Iris pigment epithelial cell (primary cell): Measurements from ENCODE around the gene CAPN8.
A peak's percentile ranks its signal among the peaks of the same experiment; 100 is the strongest.

Source experiments
- DNase-seq: peaks from one replicate; pipeline ENCODE4 v3.0.0-alpha.2; 2011; ENCODE audit warnings: low read depth

Gene CAPN8

DNA sequence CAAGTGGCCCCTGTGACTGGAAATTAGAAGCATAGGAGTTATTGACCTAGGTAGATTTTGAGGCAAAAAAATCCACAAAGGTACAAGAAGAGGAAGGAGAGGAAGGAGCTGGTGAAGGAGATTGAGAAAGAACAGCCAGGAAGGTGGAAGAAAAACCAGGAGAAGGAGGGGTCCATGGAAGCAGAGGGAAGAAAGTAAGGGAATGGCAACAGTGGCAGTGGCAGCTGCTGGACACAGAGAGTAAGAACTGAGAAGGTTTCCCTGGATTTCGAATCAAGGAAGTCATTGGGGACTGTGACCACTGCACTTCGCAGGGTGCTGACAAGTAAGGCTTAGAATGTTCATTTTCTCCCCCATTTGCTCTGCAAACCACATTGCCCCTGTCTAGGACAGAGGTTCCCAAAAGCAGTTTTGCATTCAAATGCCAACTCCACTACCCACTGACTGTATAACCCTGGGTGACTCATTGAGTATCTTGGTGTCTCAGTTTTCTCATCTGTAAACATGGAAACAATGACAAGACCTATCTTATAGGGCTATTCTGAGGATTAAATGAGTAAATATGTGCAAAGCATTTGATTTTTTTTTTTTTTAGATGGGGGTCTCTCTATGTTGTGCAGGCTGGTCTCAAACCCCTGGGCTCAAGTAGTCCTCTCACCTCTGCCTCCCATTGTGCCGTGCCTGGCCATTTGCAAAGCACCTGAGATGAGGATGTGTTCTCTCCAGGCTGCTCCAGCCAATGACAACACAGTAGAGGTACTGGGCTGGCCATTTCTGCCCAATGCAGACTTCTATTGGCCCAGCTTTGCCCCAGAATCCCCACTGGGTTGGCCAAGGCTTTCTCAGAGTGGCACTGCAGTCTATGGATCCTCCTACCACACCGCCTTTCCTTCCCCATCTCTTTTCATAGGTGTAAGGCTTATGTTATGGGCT, 37.5 kb upstream of the CAPN8 start:
- DNase-seq = peak; percentile 70

DNA sequence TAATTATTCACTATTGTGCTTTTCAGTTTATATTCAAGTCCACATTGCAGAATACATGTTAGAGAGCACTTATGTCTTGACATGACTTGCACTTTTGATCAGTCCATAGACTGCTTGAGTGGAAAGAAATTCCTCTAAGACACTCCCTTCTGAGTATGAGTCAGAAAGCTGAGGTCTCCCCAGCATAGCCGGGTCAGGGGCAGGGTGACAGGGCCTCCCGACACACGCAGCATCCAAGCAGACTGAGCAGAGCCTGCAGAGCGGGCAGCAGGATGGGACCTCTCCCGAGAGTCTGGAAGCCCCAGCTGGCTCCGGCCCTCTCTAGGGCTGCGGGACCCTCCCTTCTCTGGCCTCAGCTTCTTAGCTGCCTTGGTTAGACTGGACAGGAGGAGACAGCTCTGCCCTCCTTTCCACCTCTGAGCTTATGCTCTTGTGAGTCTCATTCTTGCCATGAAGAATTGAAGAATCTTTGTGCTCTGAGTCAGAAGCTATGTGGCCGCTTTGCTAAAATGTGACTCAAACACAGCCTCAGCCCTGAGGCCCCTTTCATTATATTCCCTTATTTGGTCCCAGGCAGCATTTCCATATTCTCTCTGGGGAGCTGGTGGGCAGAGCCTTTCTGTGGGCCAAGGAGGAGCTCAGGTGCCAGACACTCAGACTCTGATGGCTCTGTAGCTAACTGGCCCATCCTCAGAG, 35.6 kb upstream of the CAPN8 start:
- peak; percentile 98 for DNase-seq

- DNase-seq = peak; percentile 66
These were observed 35.0 kb upstream of the CAPN8 start for GRCh38 chr1:223700388-223700918.

DNA sequence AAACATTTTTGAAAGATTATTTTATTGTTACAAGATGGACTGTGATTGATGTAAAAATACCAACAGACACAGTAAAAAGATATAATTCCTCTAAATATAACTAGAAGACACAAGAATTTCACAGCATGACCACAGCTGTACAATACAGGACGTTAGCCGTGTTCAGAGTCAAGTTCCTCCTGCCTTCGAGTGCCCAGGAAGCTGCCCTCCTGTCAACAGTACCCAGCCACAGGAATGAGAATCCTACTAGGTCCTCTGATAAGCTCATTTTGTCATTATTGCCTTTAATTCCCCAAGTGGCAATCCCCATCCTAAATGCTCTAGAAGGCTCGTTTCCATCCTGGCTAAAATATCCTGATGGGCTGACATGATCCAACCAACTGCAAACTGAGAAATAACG, 30.4 kb upstream of the CAPN8 start:
- DNase-seq = no peak

- DNase-seq = no peak
These were observed 29.6 kb upstream of the CAPN8 start for GRCh38 chr1:223695014-223695548.

DNA sequence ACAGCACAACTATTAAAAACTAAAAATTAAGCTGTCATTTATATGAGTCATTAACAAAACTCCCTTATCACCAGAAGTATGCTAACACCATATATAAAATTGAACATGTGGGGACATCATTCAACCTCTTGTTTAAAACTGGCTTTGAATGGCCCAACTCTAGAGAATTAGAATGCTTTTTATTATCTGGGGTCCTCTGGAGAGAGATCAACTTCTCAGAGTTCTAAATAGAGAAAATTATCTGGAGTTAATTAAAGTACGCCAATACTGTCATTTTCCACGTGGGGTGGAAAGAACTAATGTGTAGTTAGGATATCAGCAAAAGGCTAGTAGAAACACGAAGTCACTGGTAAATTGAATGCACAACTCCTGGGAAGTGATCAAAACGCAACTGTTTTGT, 25.6 kb upstream of the CAPN8 start:
- DNase-seq = no peak

- no peak for DNase-seq
These were observed 18.9 kb upstream of the CAPN8 start for GRCh38 chr1:223684488-223684792.

- DNase-seq = peak; percentile 46
These were observed 18.3 kb upstream of the CAPN8 start for GRCh38 chr1:223683586-223684487.

DNA sequence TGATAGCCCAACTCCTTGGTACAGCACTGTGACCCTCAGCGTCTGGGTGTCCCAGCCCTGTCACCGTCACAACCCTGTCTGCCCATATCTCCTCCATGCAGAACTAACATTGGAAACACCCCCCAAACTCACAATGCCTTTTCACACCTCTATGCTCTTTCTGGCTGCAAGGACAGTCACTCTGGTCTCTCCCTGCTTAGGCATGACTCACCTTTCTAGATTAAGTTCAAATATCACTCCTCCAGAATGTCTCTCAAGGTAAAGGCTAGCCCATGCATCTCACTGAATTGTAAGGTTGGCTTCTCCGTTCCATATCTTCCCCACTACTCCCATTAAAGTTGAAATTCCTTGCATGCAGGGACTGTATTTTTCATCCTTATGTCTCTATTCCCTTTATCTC, 17.0 kb upstream of the CAPN8 start:
- no peak for DNase-seq

GRCh38 chr1:223680188-223680587, 14.7 kb upstream of the CAPN8 start:
- DNase-seq = no peak

- DNase-seq = no peak
These were observed 13.3 kb upstream of the CAPN8 start for GRCh38 chr1:223678841-223679240.

DNA sequence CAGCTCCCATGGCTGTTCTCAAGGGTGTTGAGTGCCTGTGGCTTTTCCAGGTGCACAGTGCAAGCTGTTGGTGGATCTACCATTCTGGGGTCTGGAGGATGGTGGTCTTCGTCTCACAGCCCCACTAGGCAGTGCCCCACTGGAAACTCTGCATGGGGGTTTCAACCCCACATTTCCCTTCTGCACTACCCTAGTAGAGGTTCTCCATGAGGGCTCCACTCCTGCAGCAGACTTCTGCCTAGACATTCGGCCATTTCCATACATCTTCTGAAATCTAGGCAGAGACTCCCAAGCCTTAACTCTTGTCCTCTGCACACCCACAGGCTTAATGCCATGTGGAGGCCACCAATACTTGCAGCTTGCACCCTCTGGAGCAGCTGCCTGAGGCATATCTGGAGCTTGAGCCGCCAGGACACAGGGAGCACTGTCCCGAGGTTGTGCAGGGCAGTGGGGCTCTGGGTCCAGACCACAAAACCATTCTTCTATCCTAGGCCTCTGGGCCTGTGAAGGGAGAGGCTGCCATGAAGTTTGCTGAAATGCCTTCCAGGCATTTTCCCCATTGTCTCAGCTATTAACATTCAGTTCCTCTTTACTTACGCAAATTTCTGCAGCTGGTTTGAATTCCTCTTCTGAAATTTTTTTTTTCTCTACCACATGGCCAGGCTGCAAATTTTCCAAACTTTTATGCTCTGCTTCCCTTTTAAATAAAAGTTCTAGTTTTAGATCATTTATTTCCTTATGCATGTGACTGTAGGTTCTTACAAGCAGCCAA, 8.8 kb upstream of the CAPN8 start:
- DNase-seq = no peak

DNA sequence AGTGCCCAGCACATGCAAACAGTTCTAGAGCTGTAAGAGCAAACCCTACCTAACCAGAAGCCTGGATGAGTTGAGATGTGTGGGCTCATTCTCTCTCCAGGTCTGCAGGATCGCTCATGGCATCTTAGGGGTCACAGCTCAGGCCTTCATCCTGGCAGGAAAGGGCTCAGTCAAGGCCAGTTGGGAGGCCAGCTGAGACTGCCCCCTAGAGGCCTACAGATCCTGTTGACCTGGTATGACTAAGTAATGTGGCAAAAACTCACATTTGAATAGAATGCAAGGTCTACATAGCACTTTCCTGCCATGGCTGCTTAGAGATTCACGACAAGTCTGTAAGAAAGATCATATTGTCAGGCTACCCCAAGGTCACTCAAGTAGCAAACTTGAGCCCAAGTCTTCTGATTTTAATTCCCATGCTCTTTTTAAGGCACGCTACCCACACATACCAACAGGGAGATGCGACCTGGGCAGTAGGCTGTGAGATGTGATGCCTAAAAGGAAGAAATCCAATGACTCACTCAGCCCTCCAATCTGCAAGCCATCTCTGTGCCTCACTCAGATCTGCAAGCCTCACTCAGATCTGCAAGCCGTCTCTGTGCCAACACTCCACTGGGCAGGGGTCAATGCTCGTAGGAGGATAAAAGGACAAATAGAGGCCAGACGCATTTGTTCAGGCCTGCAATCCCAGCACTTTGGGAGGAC, 5.1 kb upstream of the CAPN8 start:
- DNase-seq = peak; percentile 27

DNA sequence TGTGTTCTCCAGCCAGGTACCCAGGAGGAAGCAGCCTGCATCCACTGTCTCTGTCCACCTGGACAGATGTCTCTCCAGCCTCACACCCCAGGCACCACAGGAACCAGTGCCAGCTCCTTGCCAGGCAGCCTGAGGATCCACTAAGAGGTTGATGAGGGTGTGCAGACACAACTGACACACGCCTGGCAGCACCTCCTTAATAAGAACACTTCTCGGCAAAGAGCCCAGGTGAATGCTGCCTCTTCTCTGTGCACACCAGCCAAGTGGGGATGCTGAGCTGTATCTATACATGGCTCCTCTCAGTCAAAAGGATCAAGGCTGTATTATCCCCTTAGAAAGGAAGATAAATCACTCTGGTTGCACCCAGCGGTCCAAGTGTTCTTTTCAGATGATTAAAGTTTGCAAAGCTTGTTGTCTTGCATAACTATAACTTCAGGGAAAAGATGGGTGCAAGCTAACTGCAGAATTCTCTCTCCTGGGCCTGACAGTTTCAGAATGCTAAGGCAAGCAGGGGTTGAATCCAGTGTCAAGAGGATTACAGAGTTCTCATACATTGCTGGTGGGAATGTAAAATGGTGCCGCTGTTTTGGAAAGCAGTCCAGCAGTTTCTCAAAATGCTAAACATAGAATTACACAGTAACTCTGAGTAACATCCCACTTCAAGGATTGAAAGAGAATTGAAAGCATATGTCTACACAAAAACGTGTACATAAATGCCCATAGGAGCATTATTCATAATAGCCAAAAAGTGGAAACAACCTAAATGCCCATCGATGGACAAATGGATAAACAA, 3.7 kb upstream of the CAPN8 start:
- DNase-seq = no peak

DNA sequence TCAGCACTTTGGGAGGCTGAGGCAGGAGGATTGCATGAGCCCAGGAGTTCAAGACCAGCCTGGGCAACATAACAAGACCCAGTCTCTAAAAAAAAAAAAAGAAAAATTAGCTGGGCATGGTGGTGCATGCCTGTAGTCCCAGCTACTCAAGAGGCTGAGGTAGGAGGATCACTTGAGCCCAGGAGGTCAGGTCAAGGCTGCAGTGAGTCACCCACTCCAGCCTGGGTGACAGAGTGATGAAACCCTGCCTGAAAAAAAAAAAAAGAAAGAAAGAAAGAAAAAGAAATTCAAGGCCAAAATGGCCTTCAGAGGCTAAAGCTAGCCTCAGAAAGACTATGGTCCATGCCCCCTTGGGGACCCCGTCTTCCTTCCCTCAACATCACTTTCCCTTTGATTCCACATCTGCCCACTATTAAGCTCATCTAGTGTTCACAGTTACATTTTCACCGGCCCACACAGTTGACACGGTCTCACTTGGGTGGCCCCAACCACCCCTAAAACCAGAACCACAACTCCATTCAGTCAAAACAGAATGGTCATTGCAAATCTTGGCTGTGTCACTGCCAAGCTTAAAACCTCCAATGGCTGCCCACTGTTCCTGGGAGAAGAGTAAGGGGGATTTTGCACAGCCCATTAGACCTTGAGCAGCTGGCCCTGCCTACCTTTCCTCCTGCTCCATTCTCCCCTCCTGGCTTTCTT, 2.1 kb upstream of the CAPN8 start:
- no peak for DNase-seq

- DNase-seq = no peak
These were observed 1.4 kb downstream of the CAPN8 start for GRCh38 chr1:223664106-223664505.

GRCh38 chr1:223662943-223663342, 2.6 kb downstream of the CAPN8 start:
- DNase-seq = no peak

GRCh38 chr1:223659711-223660110, 5.8 kb downstream of the CAPN8 start:
- DNase-seq = no peak

GRCh38 chr1:223657978-223658377, 7.5 kb downstream of the CAPN8 start:
- DNase-seq = no peak
